Endothelial cell of umbilical vein (primary cell): ENCODE results near the gene MYL2. TPM values are rescaled to one million over a fixed set of nuclear protein-coding genes. Genes with fewer than 3 reads are reported as not detected.
A peak's percentile ranks its signal among the peaks of the same experiment; 100 is the strongest.

ENCODE experiments used
- BruUV-seq: library from RNA; stranded (reverse); fragments of 400-500 nt; replicated peaks from 2 replicates; lab custom pipeline; 2021; lab: Mats Ljungman, UMichigan
- CTCF ChIA-PET: fragments of 300-600, 350-600 bp; sonication (Branson Sonifier 250); formaldehyde crosslinking; loops from one replicate; lab custom pipeline; 2021; ENCODE audit warnings: antibody characterized with exemption, inconsistent platforms; lab: Charles Lee
- POLR2A ChIA-PET: fragments of 300-600, 350-600 bp; sonication (Branson Sonifier 250); formaldehyde crosslinking; loops from one replicate; lab custom pipeline; 2021; ENCODE audit warnings: antibody characterized with exemption, inconsistent platforms; lab: Charles Lee
- DNase-seq: peaks from one replicate; pipeline ENCODE4 v3.0.0-alpha.2; 2011; ENCODE audit warnings: low read depth, low spot score
- FAIRE-seq: peaks from 2 replicates; lab custom pipeline; 2011; peaks lifted over from hg19 to GRCh38; lab: Jason Lieb, UNC
- H2AFZ ChIP-seq: 2 replicates; pipeline ENCODE4 v1.6.0; 2012; ENCODE audit warnings: low read depth, low read length, control low read depth, inconsistent platforms
- H3K27ac ChIP-seq: 2 replicates; pipeline ENCODE4 v1.5.1; 2011; ENCODE audit warnings: low read depth, mild to moderate bottlenecking, control low read depth, low read length, moderate library complexity; ENCODE audit not compliant: insufficient read depth
- H3K27me3 ChIP-seq, 2 experiments: 2 replicates each; pipeline versions ENCODE4 v1.6.0 to v1.6.1; 2011; ENCODE audit warnings: low read length in 2 of 2, mixed read lengths in 1 of 2; ENCODE audit not compliant: control insufficient read depth in 2 of 2, insufficient read depth in 2 of 2
- H3K36me3 ChIP-seq, 2 experiments: 2 replicates in 1 of 2; 3 replicates in 1 of 2; pipeline ENCODE4 v1.5.1; 2011; ENCODE audit warnings: low read length in 2 of 2, mild to moderate bottlenecking in 1 of 2, moderate library complexity in 1 of 2; ENCODE audit not compliant: control insufficient read depth in 2 of 2, insufficient read depth in 2 of 2; ENCODE audit errors: extremely low read depth in 1 of 2
- H3K4me1 ChIP-seq: 3 replicates; pipeline ENCODE4 v1.5.1; 2011; ENCODE audit warnings: mild to moderate bottlenecking, low read length; ENCODE audit not compliant: control insufficient read depth, insufficient read depth; ENCODE audit errors: extremely low read depth
- H3K4me2 ChIP-seq: 2 replicates; pipeline ENCODE4 v1.6.1; 2011; ENCODE audit warnings: low read length, control low read depth, mixed read lengths; ENCODE audit not compliant: insufficient read depth
- H3K4me3 ChIP-seq, 3 experiments: fragments of 200-600 bp in 1 of 3; sonication (generic), shearing (Covaris generic) in 1 of 3; replicated peaks in 1 of 3; 2 replicates each; pipeline ENCODE4 v1.5.1; 2011 to 2016; ENCODE audit warnings: control low read depth in 3 of 3, low read length in 3 of 3, mild to moderate bottlenecking in 2 of 3, inconsistent platforms in 1 of 3, low read depth in 1 of 3, moderate library complexity in 1 of 3; ENCODE audit not compliant: insufficient read depth in 1 of 3
- H3K79me2 ChIP-seq: 2 replicates; pipeline ENCODE4 v1.6.0; 2012; ENCODE audit warnings: low read length, inconsistent platforms; ENCODE audit not compliant: control insufficient read depth, insufficient read depth
- H3K9ac ChIP-seq: replicated peaks from 2 replicates; pipeline ENCODE3; 2011; ENCODE audit warnings: low read length, control low read depth; ENCODE audit not compliant: insufficient read depth; ENCODE audit errors: extremely low read depth
- H3K9me1 ChIP-seq: replicated peaks from 3 replicates; pipeline ENCODE4 v1.6.0; 2011; ENCODE audit warnings: mild to moderate bottlenecking, low read length; ENCODE audit not compliant: control insufficient read depth, insufficient read depth; ENCODE audit errors: extremely low read depth
- H3K9me3 ChIP-seq: replicated peaks from 2 replicates; pipeline ENCODE4 v1.5.1; 2012; ENCODE audit warnings: low read length, inconsistent platforms; ENCODE audit not compliant: control insufficient read depth, insufficient read depth
- H4K20me1 ChIP-seq: replicated peaks from 2 replicates; pipeline ENCODE3; 2011; ENCODE audit warnings: mild to moderate bottlenecking, low read length; ENCODE audit not compliant: control insufficient read depth, insufficient read depth; ENCODE audit errors: extremely low read depth
- CTCF ChIP-seq, 2 donors: IDR thresholded peaks; 1 replicate in 1 of 2; 2 replicates in 1 of 2; pipeline ENCODE4 v1.5.1; 2011; ENCODE audit warnings: low read length in 2 of 2, mild to moderate bottlenecking in 2 of 2, moderate library complexity in 2 of 2, control low read depth in 1 of 2, inconsistent platforms in 1 of 2, low read depth in 1 of 2; ENCODE audit not compliant: insufficient read depth in 1 of 2; ENCODE audit errors: extremely low read depth in 1 of 2
- EZH2 ChIP-seq: IDR thresholded peaks from 2 replicates; pipeline ENCODE4 v1.6.1; 2012; ENCODE audit warnings: borderline replicate concordance, low read depth, mild to moderate bottlenecking, moderate library complexity, low read length, inconsistent platforms; ENCODE audit not compliant: severe bottlenecking
- FOS ChIP-seq: IDR thresholded peaks from 2 replicates; pipeline ENCODE4 v1.6.1; 2011; ENCODE audit warnings: mild to moderate bottlenecking, low read length, moderate library complexity, borderline replicate concordance; ENCODE audit not compliant: insufficient read depth
- GATA2 ChIP-seq: IDR thresholded peaks from 2 replicates; pipeline ENCODE4 v1.7.0; 2011; ENCODE audit warnings: low read depth, mild to moderate bottlenecking, moderate library complexity, mixed read lengths, low read length; ENCODE audit not compliant: insufficient read length, insufficient read depth
- JUN ChIP-seq: IDR thresholded peaks from 2 replicates; pipeline ENCODE4 v1.6.1; 2011; ENCODE audit warnings: borderline replicate concordance, low read depth; ENCODE audit not compliant: insufficient read length, insufficient read depth
- MAX ChIP-seq: IDR thresholded peaks from 2 replicates; pipeline ENCODE4 v1.6.1; 2011; ENCODE audit not compliant: insufficient read depth, insufficient read length
- MYC ChIP-seq: IDR thresholded peaks from one replicate; pipeline ENCODE4 v1.6.1; 2011; ENCODE audit warnings: mild to moderate bottlenecking, low read depth, low read length
- POLR2A ChIP-seq: IDR thresholded peaks from 2 replicates; pipeline ENCODE4 v1.6.1; 2012; ENCODE audit warnings: low read depth, mild to moderate bottlenecking, control low read depth, low read length
- POLR2AphosphoS5 ChIP-seq: IDR thresholded peaks from 2 replicates; pipeline ENCODE4 v1.6.1; 2012; ENCODE audit warnings: low read depth, mild to moderate bottlenecking, control low read depth, low read length, moderate library complexity; ENCODE audit not compliant: insufficient read depth
- dilution Hi-C: fragments of 300-500 bp; cut with MboI; formaldehyde crosslinking; loops from one replicate; pipeline ENCODE4 v1.15.0; 2019; ENCODE audit warnings: low sequenced_read_pairs; ENCODE audit not compliant: extremely low pct_ligation_motif_present
- intact Hi-C: fragments of 100-400 bp; cut with micrococcal nuclease; formaldehyde crosslinking; loops from one replicate; pipeline ENCODE4 v1.10.0; 2022
- polyA plus RNA-seq, 4 experiments: library from polyadenylated mRNA; depleted of rRNA in 3 of 4; stranded (reverse) in 3 of 4; unstranded in 1 of 4; fragments of >200 nt; gene quantifications; 2 replicates each; pipeline versions ENCODE4 v1.2.1 to v1.2.3, GENCODE V29; 2011 to 2012; ENCODE audit warnings: missing spikeins in 1 of 4
- total RNA-seq: library from RNA; stranded (reverse); gene quantifications from 2 replicates; pipeline ENCODE4 v1.2.3, GENCODE V29; 2021

Gene MYL2
- total and polyA plus RNA-seq, 2 donors (not counting 3 experiments of a cell fraction or from before 2014, with no cell fraction given), result 0.93 TPM; not detected in 1

GRCh38 chr12:110919720-110920119 is 659 bp downstream of the MYL2 start:
- Histone ChIP-seq H2AFZ (no peak overlapping the region), H3K9me1 (no peaks in the 10 kb centered on the region), H3K27ac (no peak overlapping the region), H3K4me3 (no peak overlapping the region), H3K9me3 (no peaks in the 10 kb centered on the region), H3K79me2 (no peaks in the 10 kb centered on the region), H3K9ac (no peak overlapping the region), H3K4me2 (no peak overlapping the region), H4K20me1 (no peaks in the 10 kb centered on the region), H3K36me3 (no peaks in the 10 kb centered on the region), H3K4me1 (peaks cover 17% of the 10 kb centered on the region), H3K27me3 (no peaks in the 10 kb centered on the region)
- no peak for DNase-seq
- CTCF ChIA-PET, result no interaction called here
- TF ChIP-seq POLR2A (no peak), MYC (no peak)
- POLR2A ChIA-PET, result no interaction called here
- dilution Hi-C loops (no loop called here), intact Hi-C loops (no loop called here)
- FAIRE-seq, result no peak
- BruUV-seq, result no TSS peak

GRCh38 chr12:110917961-110918360 is 2.4 kb downstream of the MYL2 start:
- Histone ChIP-seq H3K9ac (peak overlapping the region; percentile 60), H2AFZ (no peak overlapping the region), H3K36me3 (no peaks in the 10 kb centered on the region), H3K4me3 (no peak overlapping the region), H3K4me1 (peaks cover 17% of the 10 kb centered on the region), H3K4me2 (peak overlapping the region; percentile 1), H3K79me2 (no peaks in the 10 kb centered on the region), H3K9me3 (no peaks in the 10 kb centered on the region), H3K9me1 (no peaks in the 10 kb centered on the region), H4K20me1 (no peaks in the 10 kb centered on the region), H3K27ac (peak overlapping the region; percentile 77), H3K27me3 (no peaks in the 10 kb centered on the region)
- DNase-seq (no peak), FAIRE-seq (peak; percentile 40)
- POLR2A ChIA-PET, result no interaction called here
- intact Hi-C loops, result loop anchor here (1.0 kb wide), 1 partner anchor 24 kb away; no protein-coding TSS in a partner anchor
- BruUV-seq, result TSS peak; percentile 86
- CTCF ChIA-PET, result interaction anchor here (1.3 kb wide), 2 partner anchors 23 to 30 kb away, joined by 5 to 8 read pairs; no protein-coding TSS in a partner anchor
- dilution Hi-C loops, result no loop called here
- TF ChIP-seq POLR2A, result no peak
- no peak for TF ChIP-seq MAX
- TF ChIP-seq EZH2, result no peak
- TF ChIP-seq CTCF (IDR thresholded peaks at IDR 0.05; ENCODE audit: extremely low read depth in 1 of 2, insufficient read depth in 1 of 2, low read depth in 1 of 2, low read length in 2 of 2), result no peak
- TF ChIP-seq FOS, result no peak
- no peak for TF ChIP-seq GATA2
- TF ChIP-seq POLR2AphosphoS5, result no peak
- TF ChIP-seq JUN, result no peak
- no peak for TF ChIP-seq MYC
